SW 1271 (cell line): ENCODE measurements around the gene PSMB3.
A peak's percentile ranks its signal among the peaks of the same experiment; 100 is the strongest.

Experiments
- DNase-seq, 2 experiments: peaks; one replicate each; lab custom pipeline; 2025; lab: John Stamatoyannopoulos, UW

Gene PSMB3

GRCh38 chr17:38797158-38797490, 44.6 kb downstream of the PSMB3 start:
- DNase-seq, result no peak

- DNase-seq, result no peak
These were observed 45.3 kb downstream of the PSMB3 start for GRCh38 chr17:38797828-38798227.

- peak in 1 of 2 experiments; percentile 69 for DNase-seq
These were observed 46.3 kb downstream of the PSMB3 start for GRCh38 chr17:38798614-38799500.

GRCh38 chr17:38799501-38800236, 47.1 kb downstream of the PSMB3 start, which contains the start of gene PIP4K2B:
Gene PIP4K2B, minus strand, starts transcription at chr17:38799556. Its CDS starts 132 bp downstream, at chr17:38799424.
- DNase-seq, result peak; percentile 96

- DNase-seq, result no peak
These were observed 47.8 kb downstream of the PSMB3 start for GRCh38 chr17:38800237-38800760.

GRCh38 chr17:38809828-38810227, 57.3 kb downstream of the PSMB3 start:
- no peak for DNase-seq
